G401 (cell line): ENCODE measurements around the gene BNIP3. TPM values are rescaled to one million over a fixed set of nuclear protein-coding genes. Genes with fewer than 3 reads are reported as not detected.
"Not testable (repeated sequence)": the region's sequence is repeated elsewhere in the genome, so short reads cannot be mapped to it uniquely, and the experiment has no call there.

Experiments
- DNase-seq: peaks from one replicate; pipeline ENCODE4 v3.0.0-alpha.2; 2015; ENCODE audit warnings: low spot score
- in situ Hi-C: cut with HindIII; loops from 2 replicates; pipeline ENCODE4 v1.10.0; 2016; ENCODE audit warnings: low sequenced_read_pairs, mixed read lengths
- total RNA-seq: library from RNA; depleted of rRNA; stranded (reverse); fragments of >200 nt; shearing (Covaris generic); gene quantifications from 2 replicates; pipeline ENCODE4 v1.2.3, GENCODE V29; 2014; rRNA removed

Gene BNIP3
- total RNA-seq, 1 experiment from 2014 or later: 96.5 TPM

- DNase-seq: no peak
- in situ Hi-C loops: no loop called here
Observed at GRCh38 chr10:131921184-131921583, 60.5 kb downstream of the BNIP3 start.

- no peak for DNase-seq
- in situ Hi-C loops: no loop called here
Observed at GRCh38 chr10:131920693-131921092, 61.0 kb downstream of the BNIP3 start.

- DNase-seq: no peak
- in situ Hi-C loops: no loop called here
Observed at GRCh38 chr10:131920151-131920550, 61.6 kb downstream of the BNIP3 start.

- DNase-seq, in situ Hi-C loops: not testable (repeated sequence)
Observed at GRCh38 chr10:131919461-131919860, 62.3 kb downstream of the BNIP3 start.

Other genes starting within 250 kb of the BNIP3 start
- gene PPP2R2D, start 80.9 kb downstream of the BNIP3 start, total RNA-seq: 32.2 and 57.5 TPM in 2 replicates
- 0.27 TPM in 1 of 2 replicates, not detected in the other for gene JAKMIP3, start 84.0 kb upstream of the BNIP3 start, total RNA-seq
- gene DPYSL4, start 205.0 kb upstream of the BNIP3 start, total RNA-seq: 4.9 and 6.0 TPM in 2 replicates